OCI-LY3 (cell line): ENCODE data around the gene SOX5.

Experiments
- H2AFZ ChIP-seq: fragments of 200-600, 300-600 bp; shearing (Covaris generic); 2 replicates; pipeline ENCODE4 v1.6.0; 2014; ENCODE audit warnings: antibody characterized with exemption, low read depth, low read length
- H3K27ac ChIP-seq: fragments of 200-600, 300-600 bp; sonication (generic); 2 replicates; pipeline ENCODE4 v1.5.1; 2014; ENCODE audit warnings: mild to moderate bottlenecking, low read length, moderate library complexity, mixed read lengths
- H3K27me3 ChIP-seq: fragments of 200-600, 300-600 bp; sonication (generic); 2 replicates; pipeline ENCODE4 v1.6.1; 2014; ENCODE audit warnings: low read depth, low read length, mixed read lengths
- H3K36me3 ChIP-seq: fragments of 200-600, 300-600 bp; sonication (generic); replicated peaks from 2 replicates; pipeline ENCODE3; 2014; ENCODE audit warnings: low read depth, low read length, mixed read lengths
- H3K4me1 ChIP-seq: fragments of 300-600, 200-600 bp; sonication (generic); 2 replicates; pipeline ENCODE4 v1.6.1; 2014; ENCODE audit warnings: low read length, mixed read lengths
- H3K4me2 ChIP-seq: fragments of 200-600, 300-600 bp; sonication (generic); 2 replicates; pipeline ENCODE4 v1.6.1; 2014; ENCODE audit warnings: low read length, mixed read lengths
- H3K4me3 ChIP-seq: fragments of 300-600, 200-600 bp; sonication (generic); 2 replicates; pipeline ENCODE4 v1.5.1; 2014; ENCODE audit warnings: antibody characterized with exemption, mild to moderate bottlenecking, low read length, moderate library complexity
- H3K79me2 ChIP-seq: fragments of 300-600, 200-600 bp; shearing (Covaris generic); 2 replicates; pipeline ENCODE4 v1.6.1; 2014; ENCODE audit warnings: mild to moderate bottlenecking, low read length, mixed read lengths
- H3K9ac ChIP-seq: fragments of 300-600, 200-600 bp; shearing (Covaris generic); 2 replicates; pipeline ENCODE4 v1.6.0; 2014; ENCODE audit warnings: mild to moderate bottlenecking, low read length, moderate library complexity
- H3K9me3 ChIP-seq: fragments of 200-600, 300-600 bp; shearing (Covaris generic); 2 replicates; pipeline ENCODE4 v1.6.1; 2014; ENCODE audit warnings: low read length, mixed read lengths; ENCODE audit not compliant: insufficient read depth
- H4K20me1 ChIP-seq: fragments of 200-600, 300-600 bp; sonication (generic); 2 replicates; pipeline ENCODE4 v1.6.1; 2016; ENCODE audit warnings: low read length, mixed read lengths; ENCODE audit not compliant: insufficient read depth
- EZH2phosphoT487 ChIP-seq: fragments of 200-600 bp; shearing (Covaris generic); IDR thresholded peaks from 2 replicates; pipeline ENCODE4 v1.6.1; 2018; ENCODE audit warnings: antibody characterized with exemption, mixed run types, low read depth
- TF ChIP-seq, protein P1 (sequence below): fragments of 200-600, 300-600 bp; sonication (generic); IDR thresholded peaks from 2 replicates; pipeline ENCODE4 v1.5.1; 2014; ENCODE audit warnings: antibody characterized with exemption, low read length, low read depth

The SOX5 gene

GRCh38 chr12:23771240-23771949 lies 178.1 kb downstream of the SOX5 start:
- Histone ChIP-seq H3K27me3 (no peaks in the 10 kb centered on the region), H4K20me1 (peaks cover 12% of the 10 kb centered on the region), H3K4me2 (no peak overlapping the region), H3K79me2 (no peaks in the 10 kb centered on the region), H3K27ac (no peak overlapping the region), H3K9ac (no peak overlapping the region), H3K4me3 (no peak overlapping the region), H3K36me3 (no peaks in the 10 kb centered on the region), H2AFZ (no peak overlapping the region), H3K4me1 (peaks cover 10% of the 10 kb centered on the region), H3K9me3 (no peaks in the 10 kb centered on the region)
- TF ChIP-seq, protein P1, sequence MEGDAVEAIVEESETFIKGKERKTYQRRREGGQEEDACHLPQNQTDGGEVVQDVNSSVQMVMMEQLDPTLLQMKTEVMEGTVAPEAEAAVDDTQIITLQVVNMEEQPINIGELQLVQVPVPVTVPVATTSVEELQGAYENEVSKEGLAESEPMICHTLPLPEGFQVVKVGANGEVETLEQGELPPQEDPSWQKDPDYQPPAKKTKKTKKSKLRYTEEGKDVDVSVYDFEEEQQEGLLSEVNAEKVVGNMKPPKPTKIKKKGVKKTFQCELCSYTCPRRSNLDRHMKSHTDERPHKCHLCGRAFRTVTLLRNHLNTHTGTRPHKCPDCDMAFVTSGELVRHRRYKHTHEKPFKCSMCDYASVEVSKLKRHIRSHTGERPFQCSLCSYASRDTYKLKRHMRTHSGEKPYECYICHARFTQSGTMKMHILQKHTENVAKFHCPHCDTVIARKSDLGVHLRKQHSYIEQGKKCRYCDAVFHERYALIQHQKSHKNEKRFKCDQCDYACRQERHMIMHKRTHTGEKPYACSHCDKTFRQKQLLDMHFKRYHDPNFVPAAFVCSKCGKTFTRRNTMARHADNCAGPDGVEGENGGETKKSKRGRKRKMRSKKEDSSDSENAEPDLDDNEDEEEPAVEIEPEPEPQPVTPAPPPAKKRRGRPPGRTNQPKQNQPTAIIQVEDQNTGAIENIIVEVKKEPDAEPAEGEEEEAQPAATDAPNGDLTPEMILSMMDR: no peak
- TF ChIP-seq EZH2phosphoT487: no peak

GRCh38 chr12:23770202-23770938 lies 179.1 kb downstream of the SOX5 start:
- Histone ChIP-seq H3K9ac (no peak overlapping the region), H2AFZ (no peak overlapping the region), H3K4me1 (peaks cover 5% of the 10 kb centered on the region), H3K79me2 (no peaks in the 10 kb centered on the region), H3K4me2 (no peak overlapping the region), H3K27me3 (no peaks in the 10 kb centered on the region), H3K27ac (no peak overlapping the region), H3K9me3 (no peaks in the 10 kb centered on the region), H3K4me3 (no peak overlapping the region), H4K20me1 (peaks cover 11% of the 10 kb centered on the region), H3K36me3 (no peaks in the 10 kb centered on the region)
- TF ChIP-seq EZH2phosphoT487: no peak

DNA sequence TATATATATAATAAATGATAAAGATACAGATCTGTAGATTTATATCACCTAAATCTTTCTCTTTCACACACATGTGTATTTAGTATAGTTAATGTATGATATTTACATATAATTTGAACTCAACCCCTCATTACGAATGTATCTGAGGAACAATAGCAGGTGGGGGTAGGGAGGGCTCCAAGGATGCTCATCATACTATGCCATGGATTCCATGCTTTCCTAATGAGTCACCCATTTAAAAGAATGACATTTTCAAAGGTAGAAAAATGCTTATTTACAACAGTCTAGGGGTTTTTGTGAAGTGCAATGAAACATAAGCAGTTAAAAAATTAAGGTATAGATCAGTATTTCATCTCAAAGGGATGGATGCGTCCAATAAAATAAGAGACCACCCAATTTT lies 181.6 kb downstream of the SOX5 start:
- TF ChIP-seq, protein P1: no peak
- H3K4me2 ChIP-seq: no peak overlapping the region
- H3K36me3 ChIP-seq: no peaks in the 10 kb centered on the region
- H3K4me1 ChIP-seq: no peaks in the 10 kb centered on the region
- H2AFZ ChIP-seq: no peak overlapping the region
- no peak overlapping the region for H3K27ac ChIP-seq
- no peaks in the 10 kb centered on the region for H3K27me3 ChIP-seq
- H3K4me3 ChIP-seq: no peak overlapping the region
- H4K20me1 ChIP-seq: peaks cover 12% of the 10 kb centered on the region; the same call in 1 of the 2 replicates
- no peaks in the 10 kb centered on the region for H3K79me2 ChIP-seq
- H3K9ac ChIP-seq: no peak overlapping the region
- no peaks in the 10 kb centered on the region for H3K9me3 ChIP-seq

GRCh38 chr12:23763724-23764123 lies 185.7 kb downstream of the SOX5 start:
- Histone ChIP-seq H3K27me3 (no peaks in the 10 kb centered on the region), H2AFZ (no peak overlapping the region)

More at GRCh38 chr12:23763724-23764123, 185.7 kb downstream of the SOX5 start:
- no peak overlapping the region for H3K4me3 ChIP-seq
- H3K79me2 ChIP-seq: no peaks in the 10 kb centered on the region
- no peak overlapping the region for H3K9ac ChIP-seq
- H3K27ac ChIP-seq: no peak overlapping the region
- TF ChIP-seq, protein P1: no peak
- TF ChIP-seq EZH2phosphoT487: no peak
- peaks cover 12% of the 10 kb centered on the region; the same call in 1 of the 2 replicates for H4K20me1 ChIP-seq
- H3K4me1 ChIP-seq: no peaks in the 10 kb centered on the region
- H3K4me2 ChIP-seq: no peak overlapping the region
- no peaks in the 10 kb centered on the region for H3K36me3 ChIP-seq
- no peaks in the 10 kb centered on the region for H3K9me3 ChIP-seq
